Epithelial cell of prostate (primary cell): Measurements from ENCODE around the gene ALPP.
"Not testable (repeated sequence)": the region's sequence is repeated elsewhere in the genome, so short reads cannot be mapped to it uniquely, and the experiment has no call there.

Experiments
- DNase-seq: peaks from one replicate; pipeline ENCODE4 v3.0.0-alpha.2; 2011; ENCODE audit warnings: low read depth, low spot score
- H3K27ac ChIP-seq: fragments of 450-650 bp; 2 replicates; pipeline ENCODE4 v1.5.1; 2017; ENCODE audit warnings: mild to moderate bottlenecking

ALPP gene

GRCh38 chr2:232398293-232399034 lies 19.9 kb downstream of the ALPP start:
- no peak overlapping the region for H3K27ac ChIP-seq
- no peak for DNase-seq

- no peak for DNase-seq
- no peak overlapping the region for H3K27ac ChIP-seq
These were observed 21.9 kb downstream of the ALPP start for GRCh38 chr2:232400256-232401015.

GRCh38 chr2:232402518-232402917 lies 24.0 kb downstream of the ALPP start:
- DNase-seq = no peak

GRCh38 chr2:232405943-232406510 lies 27.5 kb downstream of the ALPP start:
- no peak for DNase-seq
- no peak overlapping the region for H3K27ac ChIP-seq

More at GRCh38 chr2:232402518-232402917, 24.0 kb downstream of the ALPP start:
- H3K27ac ChIP-seq = no peak overlapping the region

GRCh38 chr2:232406556-232407310 lies 28.2 kb downstream of the ALPP start, which contains the start of gene ALPG:
ALPG (plus strand) TSS chr2:232406844; CDS start chr2:232406895, 51 bp downstream.
- no peak within 1 kb of the TSS for H3K27ac ChIP-seq
- DNase-seq = no peak

GRCh38 chr2:232407428-232408150 lies 29.0 kb downstream of the ALPP start:
- not testable (repeated sequence) for DNase-seq

GRCh38 chr2:232408269-232408668 lies 29.7 kb downstream of the ALPP start:
- not testable (repeated sequence) for DNase-seq, H3K27ac ChIP-seq

More at GRCh38 chr2:232407428-232408150, 29.0 kb downstream of the ALPP start:
- H3K27ac ChIP-seq = not testable (repeated sequence)

GRCh38 chr2:232409617-232410016 lies 31.1 kb downstream of the ALPP start:
- DNase-seq, H3K27ac ChIP-seq: not testable (repeated sequence)

GRCh38 chr2:232410238-232410900 lies 31.8 kb downstream of the ALPP start:
- no peak for DNase-seq
- H3K27ac ChIP-seq = no peak overlapping the region

GRCh38 chr2:232411901-232412629 lies 33.5 kb downstream of the ALPP start:
- no peak for DNase-seq
- H3K27ac ChIP-seq = no peak overlapping the region

- no peak for DNase-seq
- H3K27ac ChIP-seq = no peak overlapping the region
These were observed 34.4 kb downstream of the ALPP start for GRCh38 chr2:232412986-232413385.

- H3K27ac ChIP-seq = no peak overlapping the region
- no peak for DNase-seq
These were observed 36.7 kb downstream of the ALPP start for GRCh38 chr2:232415138-232415690.

GRCh38 chr2:232415736-232416520 lies 37.4 kb downstream of the ALPP start:
- no peak overlapping the region for H3K27ac ChIP-seq
- DNase-seq = no peak

- no peak for DNase-seq
- no peak overlapping the region for H3K27ac ChIP-seq
These were observed 38.2 kb downstream of the ALPP start for GRCh38 chr2:232416521-232417470.

- H3K27ac ChIP-seq = no peak overlapping the region
- DNase-seq = no peak
These were observed 38.9 kb downstream of the ALPP start for GRCh38 chr2:232417489-232417888.

GRCh38 chr2:232418056-232418455 lies 39.5 kb downstream of the ALPP start:
- DNase-seq = no peak
- H3K27ac ChIP-seq = no peak overlapping the region
